SK-N-SH (cell line): ENCODE results near the gene DNAH14. TPM values are rescaled to one million over a fixed set of nuclear protein-coding genes. Genes with fewer than 3 reads are reported as not detected.

Source experiments
- CTCF ChIA-PET: fragments of 300-600, 350-600 bp; formaldehyde crosslinking; extraction: SDS; loops from one replicate; lab custom pipeline; 2021; lab: Yijun Ruan, JAX
- POLR2A ChIA-PET: fragments of 350-600 bp; sonication (Branson Sonifier 250); formaldehyde crosslinking; extraction: SDS; loops from one replicate; lab custom pipeline; 2020; ENCODE audit warnings: antibody characterized with exemption, inconsistent platforms; lab: Yijun Ruan, JAX
- DNase-seq: peaks from one replicate; pipeline ENCODE4 v3.0.0; 2012
- H2AFZ ChIP-seq: fragments of 200-600 bp; sonication (generic); 2 replicates; pipeline ENCODE4 v1.8.1; 2016; ENCODE audit warnings: antibody characterized with exemption, mild to moderate bottlenecking, low read depth
- H3F3A ChIP-seq: fragments of 200-600 bp; sonication (generic); replicated peaks from 2 replicates; pipeline ENCODE3; 2016; ENCODE audit warnings: antibody characterized with exemption, mild to moderate bottlenecking; ENCODE audit not compliant: insufficient read depth
- H3K27ac ChIP-seq, 2 experiments: fragments of 200-500 bp in 1 of 2; fragments of 200-600 bp in 1 of 2; sonication (Bioruptor generic) in 1 of 2; sonication (generic), shearing (Covaris generic) in 1 of 2; 2 replicates each; pipeline versions ENCODE4 v1.5.1 to v1.6.1; 2014 to 2016; ENCODE audit warnings: low read depth in 2 of 2, inconsistent platforms in 1 of 2, low read length in 1 of 2, mild to moderate bottlenecking in 1 of 2, mixed read lengths in 1 of 2
- H3K27me3 ChIP-seq: fragments of 200-600 bp; sonication (generic), shearing (Covaris generic); 2 replicates; pipeline ENCODE4 v1.6.1; 2016; ENCODE audit warnings: mixed run types; ENCODE audit not compliant: insufficient read depth
- H3K36me3 ChIP-seq, 2 experiments: fragments of 200-500 bp in 1 of 2; fragments of 200-600 bp in 1 of 2; sonication (Bioruptor generic) in 1 of 2; sonication (generic) in 1 of 2; replicated peaks in 1 of 2; 2 replicates each; pipeline versions ENCODE3 to v1.5.1; 2014 to 2016; ENCODE audit warnings: low read length in 1 of 2, mild to moderate bottlenecking in 1 of 2; ENCODE audit not compliant: insufficient read depth in 2 of 2, control insufficient read depth in 1 of 2
- H3K4me1 ChIP-seq, 2 experiments: fragments of 200-500 bp in 1 of 2; fragments of 200-600 bp in 1 of 2; sonication (Bioruptor generic) in 1 of 2; sonication (generic), shearing (Covaris generic) in 1 of 2; 2 replicates each; pipeline versions ENCODE4 v1.5.1 to v1.6.1; 2014 to 2016; ENCODE audit warnings: low read depth in 1 of 2, low read length in 1 of 2, mixed run types in 1 of 2; ENCODE audit not compliant: insufficient read depth in 2 of 2, control insufficient read depth in 1 of 2
- H3K4me2 ChIP-seq: fragments of 200-600 bp; sonication (generic), shearing (Covaris generic); 2 replicates; pipeline ENCODE4 v1.6.1; 2017; ENCODE audit warnings: mixed run types
- H3K4me3 ChIP-seq, 2 experiments: fragments of 200-500 bp in 1 of 2; fragments of 200-600 bp in 1 of 2; sonication (Bioruptor generic) in 1 of 2; sonication (generic), shearing (Covaris generic) in 1 of 2; 2 replicates each; pipeline versions ENCODE4 v1.5.1 to v1.8.1; 2014 to 2016; ENCODE audit warnings: low read depth in 2 of 2, inconsistent platforms in 1 of 2, low read length in 1 of 2, mild to moderate bottlenecking in 1 of 2, mixed read lengths in 1 of 2, moderate library complexity in 1 of 2
- H3K79me2 ChIP-seq: fragments of 200-600 bp; sonication (generic); 2 replicates; pipeline ENCODE4 v1.8.1; 2017; ENCODE audit warnings: mild to moderate bottlenecking; ENCODE audit not compliant: insufficient read depth
- H3K9ac ChIP-seq: fragments of 200-600 bp; sonication (generic); 2 replicates; pipeline ENCODE4 v1.6.1; 2017; ENCODE audit warnings: mixed run types
- H3K9me2 ChIP-seq: fragments of 200-600 bp; sonication (generic); 2 replicates; pipeline ENCODE4 v1.6.1; 2017; ENCODE audit warnings: mixed run types
- H3K9me3 ChIP-seq: fragments of 200-600 bp; sonication (generic); 2 replicates; pipeline ENCODE4 v1.6.1; 2017; ENCODE audit warnings: mixed run types, mild to moderate bottlenecking, moderate library complexity
- H4K20me1 ChIP-seq: fragments of 200-600 bp; sonication (generic); 2 replicates; pipeline ENCODE4 v1.6.1; 2017; ENCODE audit warnings: mild to moderate bottlenecking, mixed run types; ENCODE audit not compliant: insufficient read depth
- GABPA ChIP-seq: IDR thresholded peaks from 2 replicates; pipeline ENCODE4 v1.4.0; 2012; ENCODE audit warnings: low read depth, mild to moderate bottlenecking
- GATA2 ChIP-seq: sonication (generic); formaldehyde crosslinking; IDR thresholded peaks from 2 replicates; pipeline ENCODE4 v1.5.0; 2020; ENCODE audit warnings: mild to moderate bottlenecking, missing genetic modification reagents
- MEF2A ChIP-seq: IDR thresholded peaks from 2 replicates; pipeline ENCODE4 v1.4.0; 2012; ENCODE audit warnings: low read depth, borderline replicate concordance
- MXI1 ChIP-seq: IDR thresholded peaks from 2 replicates; pipeline ENCODE4 v1.6.1; 2012; ENCODE audit warnings: mild to moderate bottlenecking, low read depth, low read length, improper control_type of control experiment
- SMC3 ChIP-seq: IDR thresholded peaks from 2 replicates; pipeline ENCODE4 v1.6.1; 2012; ENCODE audit warnings: low read depth, low read length, improper control_type of control experiment
- TAF1 ChIP-seq: IDR thresholded peaks from 2 replicates; pipeline ENCODE4 v1.6.1; 2012; ENCODE audit warnings: low read depth, mild to moderate bottlenecking, low read length, moderate library complexity, borderline replicate concordance
- TCF12 ChIP-seq: IDR thresholded peaks from 2 replicates; pipeline ENCODE4 v1.4.0; 2012
- WGBS: methylation state at CpG from one replicate; pipeline ENCODE4 v1.1.6; 2017; ENCODE audit warnings: low lambda C conversion rate; 5-methylcytosine and 5-hydroxymethylcytosine counted together
- polyA plus RNA-seq, 3 experiments: library from polyadenylated mRNA; depleted of rRNA; stranded (reverse); fragments of >200 nt; gene quantifications; 2 replicates each; pipeline ENCODE4 v1.2.3, GENCODE V29; 2012
- TF ChIP-seq, protein P1 (sequence below): IDR thresholded peaks from 2 replicates; pipeline ENCODE4 v1.6.1; 2012; ENCODE audit warnings: mild to moderate bottlenecking, low read depth, low read length, moderate library complexity
- TF ChIP-seq, protein P2 (sequence below): fragments of 150-350 bp; IDR thresholded peaks from 2 replicates; pipeline ENCODE4 v1.6.1; 2016; ENCODE audit warnings: mild to moderate bottlenecking, low read depth, low read length
- TF ChIP-seq, protein P3 (sequence below): IDR thresholded peaks from 2 replicates; pipeline ENCODE4 v1.4.0; 2012; ENCODE audit warnings: low read depth, borderline replicate concordance

The DNAH14 gene
- polyA plus RNA-seq, 1 of the 3 experiments (the other 2 are of a cell fraction): 8.0 TPM

DNA sequence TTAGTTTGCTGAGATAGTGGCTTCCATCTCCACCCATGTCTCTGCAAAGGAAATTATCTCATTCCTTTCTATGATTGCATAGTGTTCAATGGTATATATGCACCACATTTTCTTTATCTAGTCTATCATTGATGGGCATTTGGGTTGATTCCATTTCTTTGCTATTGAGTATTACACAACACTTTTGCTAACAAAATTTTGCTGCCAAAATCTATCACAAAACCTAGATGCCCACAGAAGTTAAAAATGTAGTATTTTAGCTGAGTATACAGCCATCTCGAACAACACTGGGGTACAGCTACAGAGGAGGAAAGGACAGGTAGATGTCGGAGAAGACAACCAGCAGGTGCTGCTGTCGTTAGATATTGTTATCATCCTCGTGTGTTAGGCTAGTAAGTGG is 430.6 kb downstream of the DNAH14 start:
- no peak overlapping the region for H3K4me2 ChIP-seq
- no peaks in the 10 kb centered on the region for H3K79me2 ChIP-seq
- H3K9me2 ChIP-seq: no peaks in the 10 kb centered on the region
- no peak overlapping the region for H3K4me3 ChIP-seq
- no peaks in the 10 kb centered on the region for H3K27me3 ChIP-seq
- H3K27ac ChIP-seq: no peak overlapping the region
- TF ChIP-seq, protein P1, sequence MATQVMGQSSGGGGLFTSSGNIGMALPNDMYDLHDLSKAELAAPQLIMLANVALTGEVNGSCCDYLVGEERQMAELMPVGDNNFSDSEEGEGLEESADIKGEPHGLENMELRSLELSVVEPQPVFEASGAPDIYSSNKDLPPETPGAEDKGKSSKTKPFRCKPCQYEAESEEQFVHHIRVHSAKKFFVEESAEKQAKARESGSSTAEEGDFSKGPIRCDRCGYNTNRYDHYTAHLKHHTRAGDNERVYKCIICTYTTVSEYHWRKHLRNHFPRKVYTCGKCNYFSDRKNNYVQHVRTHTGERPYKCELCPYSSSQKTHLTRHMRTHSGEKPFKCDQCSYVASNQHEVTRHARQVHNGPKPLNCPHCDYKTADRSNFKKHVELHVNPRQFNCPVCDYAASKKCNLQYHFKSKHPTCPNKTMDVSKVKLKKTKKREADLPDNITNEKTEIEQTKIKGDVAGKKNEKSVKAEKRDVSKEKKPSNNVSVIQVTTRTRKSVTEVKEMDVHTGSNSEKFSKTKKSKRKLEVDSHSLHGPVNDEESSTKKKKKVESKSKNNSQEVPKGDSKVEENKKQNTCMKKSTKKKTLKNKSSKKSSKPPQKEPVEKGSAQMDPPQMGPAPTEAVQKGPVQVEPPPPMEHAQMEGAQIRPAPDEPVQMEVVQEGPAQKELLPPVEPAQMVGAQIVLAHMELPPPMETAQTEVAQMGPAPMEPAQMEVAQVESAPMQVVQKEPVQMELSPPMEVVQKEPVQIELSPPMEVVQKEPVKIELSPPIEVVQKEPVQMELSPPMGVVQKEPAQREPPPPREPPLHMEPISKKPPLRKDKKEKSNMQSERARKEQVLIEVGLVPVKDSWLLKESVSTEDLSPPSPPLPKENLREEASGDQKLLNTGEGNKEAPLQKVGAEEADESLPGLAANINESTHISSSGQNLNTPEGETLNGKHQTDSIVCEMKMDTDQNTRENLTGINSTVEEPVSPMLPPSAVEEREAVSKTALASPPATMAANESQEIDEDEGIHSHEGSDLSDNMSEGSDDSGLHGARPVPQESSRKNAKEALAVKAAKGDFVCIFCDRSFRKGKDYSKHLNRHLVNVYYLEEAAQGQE: no peak
- no peak for TF ChIP-seq MXI1
- TF ChIP-seq, protein P2, sequence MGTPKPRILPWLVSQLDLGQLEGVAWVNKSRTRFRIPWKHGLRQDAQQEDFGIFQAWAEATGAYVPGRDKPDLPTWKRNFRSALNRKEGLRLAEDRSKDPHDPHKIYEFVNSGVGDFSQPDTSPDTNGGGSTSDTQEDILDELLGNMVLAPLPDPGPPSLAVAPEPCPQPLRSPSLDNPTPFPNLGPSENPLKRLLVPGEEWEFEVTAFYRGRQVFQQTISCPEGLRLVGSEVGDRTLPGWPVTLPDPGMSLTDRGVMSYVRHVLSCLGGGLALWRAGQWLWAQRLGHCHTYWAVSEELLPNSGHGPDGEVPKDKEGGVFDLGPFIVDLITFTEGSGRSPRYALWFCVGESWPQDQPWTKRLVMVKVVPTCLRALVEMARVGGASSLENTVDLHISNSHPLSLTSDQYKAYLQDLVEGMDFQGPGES: no peak
- TF ChIP-seq TCF12: no peak
- no peak for TF ChIP-seq SMC3
- TF ChIP-seq MEF2A: no peak
- TF ChIP-seq GABPA: no peak
- TF ChIP-seq, protein P3, sequence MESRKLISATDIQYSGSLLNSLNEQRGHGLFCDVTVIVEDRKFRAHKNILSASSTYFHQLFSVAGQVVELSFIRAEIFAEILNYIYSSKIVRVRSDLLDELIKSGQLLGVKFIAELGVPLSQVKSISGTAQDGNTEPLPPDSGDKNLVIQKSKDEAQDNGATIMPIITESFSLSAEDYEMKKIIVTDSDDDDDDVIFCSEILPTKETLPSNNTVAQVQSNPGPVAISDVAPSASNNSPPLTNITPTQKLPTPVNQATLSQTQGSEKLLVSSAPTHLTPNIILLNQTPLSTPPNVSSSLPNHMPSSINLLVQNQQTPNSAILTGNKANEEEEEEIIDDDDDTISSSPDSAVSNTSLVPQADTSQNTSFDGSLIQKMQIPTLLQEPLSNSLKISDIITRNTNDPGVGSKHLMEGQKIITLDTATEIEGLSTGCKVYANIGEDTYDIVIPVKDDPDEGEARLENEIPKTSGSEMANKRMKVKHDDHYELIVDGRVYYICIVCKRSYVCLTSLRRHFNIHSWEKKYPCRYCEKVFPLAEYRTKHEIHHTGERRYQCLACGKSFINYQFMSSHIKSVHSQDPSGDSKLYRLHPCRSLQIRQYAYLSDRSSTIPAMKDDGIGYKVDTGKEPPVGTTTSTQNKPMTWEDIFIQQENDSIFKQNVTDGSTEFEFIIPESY: no peak
- TF ChIP-seq TAF1: no peak
- TF ChIP-seq, all 33 proteins: peak for 0
- Histone ChIP-seq H3K36me3 (no peaks in the 10 kb centered on the region), H2AFZ (no peak overlapping the region), H3K9ac (no peak overlapping the region), H3F3A (no peaks in the 10 kb centered on the region), H4K20me1 (no peaks in the 10 kb centered on the region), H3K9me3 (no peaks in the 10 kb centered on the region), H3K4me1 (no peaks in the 10 kb centered on the region)
- no peak for DNase-seq
- CTCF ChIA-PET: interaction anchor here (0.9 to 1.2 kb wide), 2 partner anchors 10 to 41 kb away, joined by 3 read pairs; no protein-coding TSS in a partner anchor
- WGBS: 66% methylated on average over 4 of the region's 4 CpGs
- POLR2A ChIA-PET: no interaction called here

DNA sequence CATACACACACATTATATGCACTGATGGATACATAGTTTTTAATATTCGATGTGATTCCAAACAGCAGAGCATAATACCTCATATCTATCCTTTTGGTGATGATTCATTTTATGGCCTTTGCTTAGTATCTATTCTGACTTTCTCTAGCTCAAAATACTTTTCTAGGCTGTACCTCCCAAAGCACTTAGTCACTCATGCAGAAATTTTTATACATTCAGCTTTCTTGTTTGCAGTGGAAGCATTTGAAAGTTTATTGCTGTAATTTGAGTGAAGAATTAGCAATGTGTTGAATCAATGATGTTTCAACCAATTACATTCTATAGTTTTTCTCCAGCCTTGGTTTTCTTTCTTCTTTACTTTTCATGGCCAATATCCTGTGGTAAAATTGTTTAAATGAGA is 431.7 kb downstream of the DNAH14 start:
- no peak overlapping the region for H3K27ac ChIP-seq
- WGBS: 77% methylated on average over 1 of the region's 1 CpG

More for the DNA sequence above, 431.7 kb downstream of the DNAH14 start:
- Histone ChIP-seq H3K9me2 (no peaks in the 10 kb centered on the region), H3K4me2 (no peak overlapping the region), H3K4me1 (no peaks in the 10 kb centered on the region), H3K27me3 (no peaks in the 10 kb centered on the region), H3F3A (no peaks in the 10 kb centered on the region), H3K4me3 (no peak overlapping the region), H4K20me1 (no peaks in the 10 kb centered on the region), H3K79me2 (no peaks in the 10 kb centered on the region), H3K36me3 (no peaks in the 10 kb centered on the region), H2AFZ (no peak overlapping the region), H3K9me3 (no peaks in the 10 kb centered on the region), H3K9ac (no peak overlapping the region)
- POLR2A ChIA-PET: no interaction called here
- DNase-seq: no peak
- CTCF ChIA-PET: interaction anchor here (1.2 kb wide), 1 partner anchor 42 kb away, joined by 3 read pairs; no protein-coding TSS in a partner anchor
- no peak for TF ChIP-seq GABPA
- TF ChIP-seq MEF2A: no peak
- TF ChIP-seq GATA2 (CRISPR knock-in tag): no peak
